ENCODE measurements around the gene ALKBH2.
"Not testable (repeated sequence)": the region's sequence is repeated elsewhere in the genome, so short reads cannot be mapped to it uniquely, and the experiment has no call there.

The ALKBH2 gene

DNA sequence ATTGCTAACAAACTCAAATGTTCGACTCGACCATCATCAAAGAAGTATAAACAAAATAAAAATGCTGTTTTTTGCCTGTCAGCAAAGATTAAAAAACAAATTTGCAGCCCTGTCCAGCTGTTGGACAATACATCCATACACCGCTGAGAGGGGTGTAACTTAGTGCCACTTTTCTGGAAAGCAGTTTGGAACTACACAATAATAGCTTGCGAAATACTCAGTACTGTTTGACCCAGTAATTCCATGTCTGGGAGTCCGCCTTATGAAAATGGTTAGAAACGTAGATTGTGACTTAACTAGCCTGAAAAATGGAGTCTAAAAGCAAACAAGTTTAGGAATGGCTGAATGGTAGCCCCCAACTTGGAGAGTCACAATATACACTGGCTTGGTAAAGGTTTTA, 34.5 kb downstream of the ALKBH2 start:
- H3K4me3 ChIP-seq (ENCODE audit: low read length): no peak overlapping the region
- H3K4me1 ChIP-seq (ENCODE audit: insufficient read depth, low read length): no peaks in the 10 kb centered on the region
- no peak overlapping the region for H3K27ac ChIP-seq (ENCODE audit: low read length)
- H3K9me3 ChIP-seq (ENCODE audit: insufficient read depth, low read depth, low read length): no peaks in the 10 kb centered on the region
- H3K36me3 ChIP-seq (ENCODE audit: insufficient read depth, low read depth, low read length): peaks cover 4% of the 10 kb centered on the region; the same call in 1 of the 2 replicates
- H3K27me3 ChIP-seq (ENCODE audit: insufficient read depth, low read length): no peaks in the 10 kb centered on the region
- no peak overlapping the region for H3K9ac ChIP-seq (ENCODE audit: low read depth, low read length)

DNA sequence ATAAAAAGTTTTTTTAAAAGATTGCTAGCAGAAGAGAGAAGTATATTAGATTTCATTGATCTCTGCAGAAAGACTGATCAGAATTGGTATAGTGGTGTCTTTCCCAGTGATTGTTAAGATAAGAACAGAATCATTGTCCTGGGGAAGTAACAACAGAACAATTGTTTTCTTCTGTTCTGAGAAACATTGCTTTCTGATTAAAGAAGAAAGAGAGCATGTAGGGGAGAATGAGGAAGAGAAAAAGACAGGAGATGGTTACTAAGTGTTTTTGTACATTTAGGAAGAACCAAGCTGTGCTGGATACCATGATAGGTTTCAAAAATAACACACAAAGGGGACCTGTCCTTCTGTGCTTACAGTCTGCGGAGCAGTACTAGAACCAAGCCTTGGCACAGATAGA, 35.9 kb downstream of the ALKBH2 start:
- Histone ChIP-seq H3K36me3 (ENCODE audit: insufficient read depth, low read depth, low read length) (peaks cover 4% of the 10 kb centered on the region; the same call in 1 of the 2 replicates), H3K9ac (ENCODE audit: low read depth, low read length) (no peak overlapping the region), H3K4me1 (ENCODE audit: insufficient read depth, low read length) (0 out of 2 replicates have a peak, but pooled peaks cover 7% of the 10 kb centered on the region), H3K27ac (ENCODE audit: low read length) (no peak overlapping the region), H3K9me3 (ENCODE audit: insufficient read depth, low read depth, low read length) (no peaks in the 10 kb centered on the region), H3K4me3 (ENCODE audit: low read length) (no peak overlapping the region), H3K27me3 (ENCODE audit: insufficient read depth, low read length) (no peaks in the 10 kb centered on the region)

DNA sequence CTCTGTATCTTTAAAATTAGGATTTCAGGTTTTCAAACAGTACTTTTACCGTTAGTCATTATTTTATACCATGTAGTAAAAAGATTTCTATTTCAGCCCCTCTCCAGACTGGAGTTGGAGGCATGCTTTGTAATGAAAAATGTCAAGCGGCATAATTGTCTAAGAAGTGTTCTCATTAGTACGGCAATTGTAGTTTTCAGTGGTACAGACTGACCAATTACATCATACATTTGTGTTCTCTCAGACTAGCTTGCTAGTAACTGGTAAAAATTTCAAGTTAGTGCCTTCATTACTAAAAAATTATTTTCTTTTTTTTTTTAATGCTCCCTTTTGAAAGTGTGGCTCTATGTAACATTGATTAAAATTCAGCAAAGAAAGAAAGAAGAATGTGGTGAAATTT, 36.4 kb downstream of the ALKBH2 start:
- no peak overlapping the region for H3K9ac ChIP-seq (ENCODE audit: low read depth, low read length)
- no peak overlapping the region for H3K27ac ChIP-seq (ENCODE audit: low read length)
- 0 out of 2 replicates have a peak, but pooled peaks cover 7% of the 10 kb centered on the region for H3K4me1 ChIP-seq (ENCODE audit: insufficient read depth, low read length)
- peaks cover 4% of the 10 kb centered on the region; the same call in 1 of the 2 replicates for H3K36me3 ChIP-seq (ENCODE audit: insufficient read depth, low read depth, low read length)
- no peak overlapping the region for H3K4me3 ChIP-seq (ENCODE audit: low read length)
- no peaks in the 10 kb centered on the region for H3K27me3 ChIP-seq (ENCODE audit: insufficient read depth, low read length)
- no peaks in the 10 kb centered on the region for H3K9me3 ChIP-seq (ENCODE audit: insufficient read depth, low read depth, low read length)

DNA sequence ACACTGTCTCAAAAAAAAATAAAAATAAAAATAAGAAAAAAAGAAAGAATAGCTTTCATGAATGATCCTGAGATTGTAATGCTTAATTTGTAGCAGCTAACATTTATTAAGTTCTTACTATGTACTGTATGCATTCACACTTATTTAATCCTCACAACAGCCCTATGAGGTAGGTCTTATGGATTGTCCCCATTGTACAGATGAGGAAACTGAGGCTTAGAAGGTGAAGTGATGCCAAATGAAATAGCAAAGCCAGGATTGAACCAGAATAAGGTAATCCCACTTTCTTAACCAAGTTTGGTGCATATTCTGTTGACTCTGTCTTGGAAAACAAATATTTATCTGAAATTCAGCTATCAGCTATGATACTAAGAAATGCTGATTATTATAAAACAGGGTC, 38.8 kb downstream of the ALKBH2 start:
- H3K27ac ChIP-seq (ENCODE audit: low read length): no peak overlapping the region
- 0 out of 2 replicates have a peak, but pooled peaks cover 7% of the 10 kb centered on the region for H3K4me1 ChIP-seq (ENCODE audit: insufficient read depth, low read length)
- H3K9ac ChIP-seq (ENCODE audit: low read depth, low read length): no peak overlapping the region
- no peaks in the 10 kb centered on the region for H3K9me3 ChIP-seq (ENCODE audit: insufficient read depth, low read depth, low read length)
- H3K4me3 ChIP-seq (ENCODE audit: low read length): no peak overlapping the region
- H3K27me3 ChIP-seq (ENCODE audit: insufficient read depth, low read length): no peaks in the 10 kb centered on the region
- peaks cover 4% of the 10 kb centered on the region; the same call in 1 of the 2 replicates for H3K36me3 ChIP-seq (ENCODE audit: insufficient read depth, low read depth, low read length)

DNA sequence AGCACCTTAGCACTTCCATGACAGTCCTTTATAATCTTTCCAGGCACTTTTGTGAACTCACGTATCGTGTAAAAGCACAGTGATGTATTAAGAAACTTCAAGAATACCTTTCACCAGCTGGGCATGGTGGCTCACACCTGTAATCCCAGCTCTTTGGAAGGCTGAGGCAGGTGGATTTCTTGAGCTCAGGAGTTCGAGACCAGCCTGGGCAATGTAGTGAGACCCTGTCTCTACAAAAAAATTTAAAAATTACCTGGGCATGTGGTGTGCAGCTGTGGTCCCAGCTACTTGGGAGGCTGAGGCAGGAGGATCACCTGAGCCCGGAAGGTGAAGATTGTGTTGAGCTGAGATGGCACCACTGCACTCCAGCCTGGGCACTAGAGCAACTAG, 39.2 kb downstream of the ALKBH2 start:
- not testable (repeated sequence) for H3K4me1 ChIP-seq (ENCODE audit: insufficient read depth, low read length); H3K9ac ChIP-seq (ENCODE audit: low read depth, low read length); H3K9me3 ChIP-seq (ENCODE audit: insufficient read depth, low read depth, low read length); H3K4me3 ChIP-seq (ENCODE audit: low read length); H3K27me3 ChIP-seq (ENCODE audit: insufficient read depth, low read length); H3K36me3 ChIP-seq (ENCODE audit: insufficient read depth, low read depth, low read length); H3K27ac ChIP-seq (ENCODE audit: low read length)

DNA sequence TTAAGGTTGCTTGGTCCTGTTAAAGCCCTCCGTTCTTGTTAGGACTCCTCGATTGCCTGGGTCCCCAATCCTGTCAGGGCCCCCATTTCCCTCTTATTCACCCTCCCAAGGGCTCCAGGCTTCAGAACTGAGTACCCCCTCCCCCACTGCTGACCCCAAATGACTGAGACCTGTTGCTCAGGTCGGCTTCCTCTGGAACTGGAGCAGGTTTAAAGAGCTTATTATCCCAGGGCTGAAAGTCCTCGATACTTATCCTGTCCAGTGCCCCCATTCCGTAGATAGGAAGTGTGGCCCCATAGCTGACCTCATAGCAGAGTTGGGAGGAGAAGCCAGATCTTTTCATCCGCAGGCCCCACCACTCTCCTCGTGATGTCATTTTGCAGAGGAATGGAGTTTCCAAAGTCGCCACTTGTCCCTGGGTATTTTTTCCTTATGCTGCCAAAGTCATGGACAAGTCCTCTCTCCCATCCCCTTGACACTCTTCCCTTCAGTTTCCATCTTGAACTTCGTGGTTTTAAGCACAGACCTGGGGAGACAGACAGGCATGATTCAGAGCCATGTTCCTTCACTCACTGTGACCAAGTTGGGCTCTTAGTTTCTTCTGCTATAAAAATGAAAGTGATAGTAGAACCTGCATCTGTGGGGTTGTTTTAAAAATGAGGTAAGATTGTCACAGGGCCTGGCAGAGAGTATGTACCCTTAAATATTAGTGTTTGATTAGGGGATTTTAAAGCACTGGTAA, 39.7 kb downstream of the ALKBH2 start:
- Histone ChIP-seq H3K36me3 (ENCODE audit: insufficient read depth, low read depth, low read length) (peaks cover 1% of the 10 kb centered on the region; the same call in 1 of the 2 replicates), H3K27ac (ENCODE audit: low read length) (no peak overlapping the region), H3K4me3 (ENCODE audit: low read length) (peak overlapping the region; percentile 94), H3K4me1 (ENCODE audit: insufficient read depth, low read length) (0 out of 2 replicates have a peak, but pooled peaks cover 7% of the 10 kb centered on the region), H3K9me3 (ENCODE audit: insufficient read depth, low read depth, low read length) (no peaks in the 10 kb centered on the region), H3K9ac (ENCODE audit: low read depth, low read length) (peak overlapping the region; percentile 79; the same call in 1 of the 2 replicates), H3K27me3 (ENCODE audit: insufficient read depth, low read length) (no peaks in the 10 kb centered on the region)

DNA sequence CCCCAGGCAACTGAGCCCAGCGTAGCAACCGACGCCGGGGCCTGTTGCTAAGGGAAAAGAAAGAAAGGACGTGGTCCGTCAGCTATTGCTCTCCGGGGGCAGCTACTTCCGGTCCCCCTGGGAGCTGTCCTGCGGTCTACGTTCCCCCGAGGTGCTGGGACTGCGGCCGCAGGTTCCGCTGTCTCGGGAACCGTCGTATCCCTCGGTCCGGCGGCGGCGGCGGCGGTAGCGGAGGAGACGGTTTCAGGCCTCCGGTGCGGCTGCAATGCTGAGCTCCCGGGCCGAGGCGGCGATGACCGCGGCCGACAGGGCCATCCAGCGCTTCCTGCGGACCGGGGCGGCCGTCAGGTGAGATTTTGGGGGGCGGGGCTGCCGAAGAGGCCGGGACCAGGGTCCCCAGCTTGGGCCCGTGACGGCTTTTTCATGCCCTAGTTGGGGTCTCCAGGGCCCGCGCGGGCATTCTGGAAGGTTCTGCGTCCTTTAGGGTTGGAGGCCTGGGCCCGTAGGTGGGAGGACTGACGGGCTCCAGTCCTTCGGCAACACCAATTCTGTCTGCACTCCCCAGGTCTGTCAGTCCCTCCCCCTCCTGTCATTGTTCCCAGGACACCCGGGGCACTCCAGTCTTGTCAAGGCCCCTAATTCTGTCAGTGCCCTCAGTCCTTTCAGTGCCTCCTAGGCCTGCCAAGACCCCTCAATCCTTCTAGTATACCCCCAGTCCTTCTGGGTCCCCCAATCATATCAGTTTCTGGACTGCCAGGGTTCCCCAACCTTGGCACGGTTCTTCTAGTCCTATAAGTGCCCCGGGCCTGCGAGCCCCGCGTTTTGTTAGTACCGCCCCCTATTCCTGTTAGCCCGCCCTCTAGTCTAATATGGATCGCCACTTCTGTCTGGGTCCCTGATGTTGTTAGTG, 40.6 kb downstream of the ALKBH2 start, which contains the start of gene USP30:
Gene USP30, plus strand, starts transcription at position 163 of the 910 bp plus-strand sequence. Its CDS starts 103 bp downstream, at position 266.
- H3K4me1 ChIP-seq (ENCODE audit: insufficient read depth, low read length): 0 out of 2 replicates have a peak, but pooled peaks cover 7% of the 10 kb centered on the region
- no peaks in the 10 kb centered on the region for H3K9me3 ChIP-seq (ENCODE audit: insufficient read depth, low read depth, low read length)
- H3K36me3 ChIP-seq (ENCODE audit: insufficient read depth, low read depth, low read length): no peaks in the 10 kb centered on the region; the same call in 1 of the 2 replicates
- H3K27ac ChIP-seq (ENCODE audit: low read length): no peak within 1 kb of the TSS
- peak within 1 kb of the TSS; percentile 79; the same call in 1 of the 2 replicates for H3K9ac ChIP-seq (ENCODE audit: low read depth, low read length)
- peak within 1 kb of the TSS; percentile 94 for H3K4me3 ChIP-seq (ENCODE audit: low read length)
- H3K27me3 ChIP-seq (ENCODE audit: insufficient read depth, low read length): no peaks in the 10 kb centered on the region

DNA sequence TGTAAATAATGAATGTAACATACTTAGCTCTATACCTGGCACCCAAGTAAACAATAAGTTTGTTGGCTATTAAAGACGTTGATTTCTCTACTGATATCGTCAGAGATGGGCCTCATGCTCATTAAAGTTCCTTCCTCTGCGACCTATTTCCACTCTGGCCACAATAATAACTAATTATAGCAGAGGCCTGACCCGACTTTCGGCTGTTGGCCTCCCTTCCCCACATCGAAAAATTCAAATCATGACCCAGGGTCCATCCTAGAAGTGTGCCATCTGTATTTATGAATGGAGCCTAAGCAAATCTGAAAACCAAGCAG, 41.2 kb downstream of the ALKBH2 start:
- 0 out of 2 replicates have a peak, but pooled peaks cover 7% of the 10 kb centered on the region for H3K4me1 ChIP-seq (ENCODE audit: insufficient read depth, low read length)
- H3K9ac ChIP-seq (ENCODE audit: low read depth, low read length): no peak overlapping the region
- no peaks in the 10 kb centered on the region for H3K36me3 ChIP-seq (ENCODE audit: insufficient read depth, low read depth, low read length)
- H3K4me3 ChIP-seq (ENCODE audit: low read length): peak overlapping the region; percentile 94
- H3K27me3 ChIP-seq (ENCODE audit: insufficient read depth, low read length): no peaks in the 10 kb centered on the region
- no peaks in the 10 kb centered on the region for H3K9me3 ChIP-seq (ENCODE audit: insufficient read depth, low read depth, low read length)
- H3K27ac ChIP-seq (ENCODE audit: low read length): no peak overlapping the region

DNA sequence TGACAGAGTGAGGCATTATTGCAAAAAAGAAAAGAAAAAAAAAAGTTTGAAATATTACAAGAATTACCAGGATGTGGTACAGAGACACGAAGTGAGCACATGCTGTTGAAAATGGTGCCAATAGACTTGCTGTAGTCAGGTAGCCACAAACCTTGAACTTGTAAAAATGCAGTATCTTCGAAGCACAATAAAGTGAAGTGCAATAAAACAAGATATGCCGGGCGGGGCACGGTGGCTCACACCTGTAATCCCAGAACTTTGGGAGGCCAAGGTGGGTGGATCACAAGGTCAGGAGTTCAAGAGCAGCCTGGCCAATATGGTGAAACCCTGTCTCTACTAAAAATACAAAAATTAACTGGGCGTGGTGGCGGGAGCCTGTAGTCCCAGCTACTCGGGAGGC, 43.5 kb downstream of the ALKBH2 start:
- H3K27ac ChIP-seq (ENCODE audit: low read length); H3K9me3 ChIP-seq (ENCODE audit: insufficient read depth, low read depth, low read length); H3K36me3 ChIP-seq (ENCODE audit: insufficient read depth, low read depth, low read length); H3K9ac ChIP-seq (ENCODE audit: low read depth, low read length); H3K4me1 ChIP-seq (ENCODE audit: insufficient read depth, low read length); H3K27me3 ChIP-seq (ENCODE audit: insufficient read depth, low read length); H3K4me3 ChIP-seq (ENCODE audit: low read length): not testable (repeated sequence)

DNA sequence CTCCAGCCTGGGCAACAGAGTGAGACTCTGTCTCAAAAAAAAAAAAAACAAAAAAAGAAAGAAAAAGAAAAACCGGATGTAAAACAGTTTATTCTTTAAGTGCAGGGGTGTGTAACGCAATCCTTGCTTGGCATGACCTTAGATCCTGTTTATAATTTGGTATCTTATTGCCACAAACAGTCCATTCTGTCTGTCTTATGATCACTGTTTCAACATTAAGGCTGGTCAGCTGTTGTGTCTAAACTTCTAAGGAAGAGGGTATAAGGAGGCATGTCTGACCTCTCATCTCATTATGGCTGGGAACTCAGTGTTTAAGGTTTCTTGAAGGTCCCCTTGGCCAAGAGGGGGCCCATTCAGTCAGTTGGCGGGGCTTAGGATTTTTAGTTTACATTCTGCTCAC, 44.6 kb downstream of the ALKBH2 start:
- H3K9me3 ChIP-seq (ENCODE audit: insufficient read depth, low read depth, low read length); H3K36me3 ChIP-seq (ENCODE audit: insufficient read depth, low read depth, low read length); H3K27me3 ChIP-seq (ENCODE audit: insufficient read depth, low read length); H3K4me1 ChIP-seq (ENCODE audit: insufficient read depth, low read length); H3K4me3 ChIP-seq (ENCODE audit: low read length); H3K27ac ChIP-seq (ENCODE audit: low read length); H3K9ac ChIP-seq (ENCODE audit: low read depth, low read length): not testable (repeated sequence)

DNA sequence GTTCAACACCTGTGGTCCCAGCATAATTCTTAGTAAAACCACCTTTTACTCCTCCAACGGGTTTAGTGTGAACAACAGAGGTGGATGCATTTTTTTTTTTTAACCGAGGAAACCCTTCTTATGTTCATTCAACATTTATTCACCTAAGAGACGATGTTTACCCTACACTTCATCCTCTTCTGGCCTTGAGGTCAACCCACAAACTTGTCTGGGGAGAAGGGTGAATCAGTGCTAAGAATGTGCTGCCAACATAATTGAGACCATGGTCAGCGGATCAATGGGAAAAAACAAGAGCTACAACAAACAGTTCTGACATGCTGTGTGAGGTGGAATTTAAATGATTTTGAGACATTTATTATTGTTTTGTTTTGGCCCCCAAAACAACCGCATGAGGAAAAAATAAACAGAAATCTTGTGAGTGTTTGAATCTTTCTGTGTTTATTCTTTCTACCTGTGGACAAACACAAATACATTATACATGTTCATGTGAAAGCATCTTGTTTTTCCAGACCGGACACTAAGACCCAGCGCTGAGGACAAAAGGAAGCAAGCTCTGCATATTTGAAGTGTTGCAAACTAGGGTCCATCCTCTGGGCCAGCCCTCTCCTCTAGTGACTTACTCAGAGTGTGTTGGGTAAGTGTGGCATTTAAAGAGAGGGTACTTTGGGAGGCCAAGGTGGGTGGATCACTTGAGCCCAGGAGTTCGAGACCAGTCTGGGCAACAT, 46.0 kb downstream of the ALKBH2 start:
- Histone ChIP-seq H3K36me3 (ENCODE audit: insufficient read depth, low read depth, low read length) (no peaks in the 10 kb centered on the region), H3K27me3 (ENCODE audit: insufficient read depth, low read length) (peaks cover 5% of the 10 kb centered on the region; the same call in 1 of the 2 replicates), H3K4me3 (ENCODE audit: low read length) (no peak overlapping the region), H3K4me1 (ENCODE audit: insufficient read depth, low read length) (no peaks in the 10 kb centered on the region), H3K9ac (ENCODE audit: low read depth, low read length) (no peak overlapping the region), H3K9me3 (ENCODE audit: insufficient read depth, low read depth, low read length) (no peaks in the 10 kb centered on the region), H3K27ac (ENCODE audit: low read length) (no peak overlapping the region)
